Measurements from ENCODE around the gene TENM3. TPM values are rescaled to one million over a fixed set of nuclear protein-coding genes. Genes with fewer than 3 reads are reported as not detected.

Gene TENM3
- total RNA-seq, 1 donor from 2014 or later, result 2.8 TPM

DNA sequence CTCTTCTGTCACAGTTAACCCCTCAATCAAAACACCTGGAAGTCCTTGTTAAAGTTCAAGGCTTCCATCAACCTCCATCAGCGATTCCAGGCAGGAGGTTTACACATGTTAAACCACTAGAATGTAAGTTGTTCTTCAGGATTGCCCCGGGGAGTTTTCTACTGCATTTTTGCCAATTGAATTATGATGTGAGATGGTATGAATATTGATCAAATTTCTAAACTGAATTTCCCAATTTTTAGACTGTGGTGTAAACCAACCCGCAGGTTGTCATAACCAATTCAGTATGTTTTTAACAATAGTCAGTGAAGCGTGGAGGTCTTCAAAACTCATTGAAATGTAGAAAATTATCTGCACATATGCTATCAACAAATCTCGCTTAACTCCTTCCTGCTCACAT, 21.2 kb upstream of the TENM3 start:
- no peak overlapping the region for H3K27ac ChIP-seq
- DNase-seq (ENCODE audit: low spot score in 2 of 2), result no peak
- no peaks in the 10 kb centered on the region for H3K36me3 ChIP-seq
- H3K27me3 ChIP-seq, result no peaks in the 10 kb centered on the region
- no peaks in the 10 kb centered on the region for H3K4me1 ChIP-seq
- intact Hi-C loops (cut with DNase I), result no loop called here
- no peak overlapping the region for H3K4me3 ChIP-seq
- TF ChIP-seq, protein P1, sequence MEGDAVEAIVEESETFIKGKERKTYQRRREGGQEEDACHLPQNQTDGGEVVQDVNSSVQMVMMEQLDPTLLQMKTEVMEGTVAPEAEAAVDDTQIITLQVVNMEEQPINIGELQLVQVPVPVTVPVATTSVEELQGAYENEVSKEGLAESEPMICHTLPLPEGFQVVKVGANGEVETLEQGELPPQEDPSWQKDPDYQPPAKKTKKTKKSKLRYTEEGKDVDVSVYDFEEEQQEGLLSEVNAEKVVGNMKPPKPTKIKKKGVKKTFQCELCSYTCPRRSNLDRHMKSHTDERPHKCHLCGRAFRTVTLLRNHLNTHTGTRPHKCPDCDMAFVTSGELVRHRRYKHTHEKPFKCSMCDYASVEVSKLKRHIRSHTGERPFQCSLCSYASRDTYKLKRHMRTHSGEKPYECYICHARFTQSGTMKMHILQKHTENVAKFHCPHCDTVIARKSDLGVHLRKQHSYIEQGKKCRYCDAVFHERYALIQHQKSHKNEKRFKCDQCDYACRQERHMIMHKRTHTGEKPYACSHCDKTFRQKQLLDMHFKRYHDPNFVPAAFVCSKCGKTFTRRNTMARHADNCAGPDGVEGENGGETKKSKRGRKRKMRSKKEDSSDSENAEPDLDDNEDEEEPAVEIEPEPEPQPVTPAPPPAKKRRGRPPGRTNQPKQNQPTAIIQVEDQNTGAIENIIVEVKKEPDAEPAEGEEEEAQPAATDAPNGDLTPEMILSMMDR (IDR thresholded peaks at IDR 0.05), result no peak
- H3K9me3 ChIP-seq, result no peaks in the 10 kb centered on the region

DNA sequence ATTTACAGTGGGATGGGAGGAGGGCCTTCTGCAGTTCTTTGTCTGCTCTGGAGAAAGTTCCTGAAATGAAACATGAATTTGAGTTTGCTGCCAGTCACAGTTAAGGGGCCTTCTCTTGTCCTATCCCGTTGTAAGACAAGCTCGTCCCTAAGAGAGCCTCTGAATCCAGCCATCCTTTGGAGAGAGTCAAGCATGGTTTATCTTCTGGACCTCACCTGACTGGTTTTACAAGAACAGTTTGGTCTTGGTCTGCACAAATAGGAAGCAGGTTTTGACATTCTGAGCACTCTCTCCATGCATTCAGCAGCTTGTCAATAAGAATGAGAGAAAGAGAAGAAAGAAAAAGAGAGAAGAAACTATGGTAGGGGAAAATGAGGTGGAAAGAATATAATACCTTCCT, 20.4 kb upstream of the TENM3 start:
- Histone ChIP-seq H3K4me3 (no peak overlapping the region), H3K36me3 (no peaks in the 10 kb centered on the region), H3K4me1 (no peaks in the 10 kb centered on the region), H3K27me3 (no peaks in the 10 kb centered on the region), H3K27ac (no peak overlapping the region), H3K9me3 (no peaks in the 10 kb centered on the region)
- DNase-seq (ENCODE audit: low spot score in 2 of 2), result no peak
- intact Hi-C loops (cut with DNase I), result no loop called here
- TF ChIP-seq, protein P1 (IDR thresholded peaks at IDR 0.05), result no peak

DNA sequence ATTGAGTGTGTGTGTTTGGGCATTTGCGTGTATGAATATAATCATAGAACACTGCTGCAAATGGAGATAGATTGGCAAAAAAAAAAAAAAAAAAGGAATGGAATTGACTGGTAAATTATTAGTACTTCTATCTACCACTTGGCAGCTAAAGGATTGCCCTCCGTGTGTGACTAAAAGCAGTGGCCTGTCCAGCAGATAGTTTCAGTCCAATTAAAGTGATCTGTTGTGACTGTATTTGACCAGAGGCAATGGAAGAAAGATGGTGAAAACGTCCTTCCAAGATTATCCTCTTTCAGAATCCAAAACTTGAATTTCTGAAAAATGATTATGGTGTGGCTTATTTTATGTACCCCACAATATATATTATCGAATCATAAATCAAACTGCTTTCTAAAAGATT, 19.5 kb upstream of the TENM3 start:
- H3K9me3 ChIP-seq, result no peaks in the 10 kb centered on the region
- H3K27ac ChIP-seq, result no peak overlapping the region
- no peaks in the 10 kb centered on the region for H3K4me1 ChIP-seq
- no peak for DNase-seq (ENCODE audit: low spot score in 2 of 2)
- TF ChIP-seq, protein P1 (IDR thresholded peaks at IDR 0.05), result no peak
- intact Hi-C loops (cut with DNase I), result no loop called here
- H3K4me3 ChIP-seq, result no peak overlapping the region
- no peaks in the 10 kb centered on the region for H3K36me3 ChIP-seq
- no peaks in the 10 kb centered on the region for H3K27me3 ChIP-seq

DNA sequence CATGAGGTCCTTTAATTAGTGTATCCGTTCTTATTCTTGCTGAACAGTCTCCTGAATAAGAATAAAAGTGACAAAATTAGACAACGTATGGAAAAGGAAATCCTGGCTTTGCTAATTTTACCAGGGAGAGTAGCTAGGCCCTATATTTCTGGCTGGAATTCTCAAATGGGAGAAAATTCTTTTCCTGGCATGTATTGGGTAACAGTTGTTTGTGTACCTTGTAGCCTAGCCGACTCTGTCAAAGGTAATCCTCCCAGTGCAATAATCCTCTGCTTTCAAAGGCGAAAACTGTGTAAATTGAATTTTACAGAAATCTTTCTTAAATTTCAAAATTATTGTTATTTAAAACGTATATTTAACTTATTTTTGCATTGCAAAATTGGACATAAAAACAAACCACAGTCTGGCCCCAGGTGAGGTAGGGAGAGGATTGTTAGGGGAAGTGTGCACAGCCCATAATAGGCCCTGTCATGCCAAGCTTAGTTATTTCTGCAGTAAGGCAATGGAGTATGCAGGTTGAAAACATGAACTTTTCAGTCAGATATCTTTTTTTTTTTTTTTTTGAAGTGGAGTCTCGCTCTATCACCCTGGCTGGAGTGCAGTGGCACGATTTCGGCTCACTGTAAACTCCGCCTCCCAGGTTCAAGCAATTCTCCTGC, 18.9 kb upstream of the TENM3 start:
- no peak for DNase-seq (ENCODE audit: low spot score in 2 of 2)
- H3K36me3 ChIP-seq, result no peaks in the 10 kb centered on the region
- H3K9me3 ChIP-seq, result no peaks in the 10 kb centered on the region
- H3K27ac ChIP-seq, result no peak overlapping the region
- H3K27me3 ChIP-seq, result no peaks in the 10 kb centered on the region
- TF ChIP-seq, protein P1 (IDR thresholded peaks at IDR 0.05), result no peak
- H3K4me1 ChIP-seq, result no peaks in the 10 kb centered on the region
- H3K4me3 ChIP-seq, result no peak overlapping the region
- intact Hi-C loops (cut with DNase I), result no loop called here

DNA sequence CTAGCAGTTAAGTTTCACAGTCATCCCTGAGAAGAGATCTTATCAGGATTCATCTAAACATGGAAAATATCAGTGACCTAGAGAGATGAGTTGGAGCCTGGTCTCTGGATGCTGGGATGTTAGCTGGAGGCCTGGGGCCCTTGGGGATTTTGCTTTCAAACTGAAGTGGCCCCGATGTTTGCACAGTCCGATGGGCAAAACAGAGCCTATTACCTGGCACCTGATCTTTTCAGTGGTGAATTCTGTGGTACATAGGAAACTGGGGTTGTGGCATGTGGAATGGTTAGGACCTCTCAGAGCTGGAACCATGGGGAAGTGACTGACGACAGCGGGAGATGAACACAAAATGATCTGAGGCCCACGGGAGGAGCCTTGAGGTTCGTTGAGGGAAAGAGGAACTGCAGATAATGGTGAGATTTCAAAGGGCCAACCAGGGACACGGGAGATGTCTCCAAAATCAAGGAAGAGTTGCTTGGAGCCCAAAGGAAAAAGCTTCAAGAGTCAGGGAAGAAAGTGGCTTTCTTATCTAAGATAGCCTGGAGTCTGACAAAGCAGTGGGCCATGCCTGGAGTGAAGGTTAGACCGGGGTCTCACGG, 17.8 kb upstream of the TENM3 start:
- Histone ChIP-seq H3K4me1 (no peaks in the 10 kb centered on the region), H3K27me3 (no peaks in the 10 kb centered on the region), H3K36me3 (no peaks in the 10 kb centered on the region), H3K9me3 (no peaks in the 10 kb centered on the region), H3K27ac (no peak overlapping the region), H3K4me3 (no peak overlapping the region)
- intact Hi-C loops (cut with DNase I), result no loop called here
- TF ChIP-seq, protein P1 (IDR thresholded peaks at IDR 0.05), result no peak
- DNase-seq (ENCODE audit: low spot score in 2 of 2), result no peak

Measured in ascending aorta (tissue), 2 donors.